ENCODE results near the gene SNRNP40. TPM values are rescaled to one million over a fixed set of nuclear protein-coding genes. Genes with fewer than 3 reads are reported as not detected.

Gene SNRNP40
- total and polyA plus RNA-seq, 7 experiments from 2014 or later, result 53.5 to 104 (median 64.4) TPM

DNA sequence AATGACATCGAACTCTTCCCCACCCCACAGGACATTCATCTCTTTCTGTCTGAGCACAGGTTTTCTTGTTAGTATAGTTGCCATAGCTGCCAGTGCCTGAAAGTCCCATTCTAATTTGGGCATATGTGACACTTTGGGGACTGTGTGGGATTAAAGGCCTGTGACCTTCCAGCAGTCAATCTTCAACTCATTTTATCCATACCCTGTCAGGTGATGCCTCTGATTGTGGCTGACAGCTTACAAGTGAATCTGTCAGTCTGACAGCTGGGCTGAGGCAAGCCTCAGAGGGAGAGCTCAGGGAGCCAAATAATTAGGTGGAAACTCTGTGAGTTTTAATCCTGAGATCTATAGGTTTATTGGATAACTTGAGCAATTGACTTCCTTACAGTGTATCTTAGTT is 29.9 kb upstream of the SNRNP40 start:
- no peak overlapping the region for H3K27ac ChIP-seq (ENCODE audit: low read depth, low read length)
- H3K9me3 ChIP-seq (ENCODE audit: control insufficient read depth in 2 of 3, low read length in 3 of 3), result no peaks in the 10 kb centered on the region
- Mint-ChIP-seq H3K9me3 (no peaks in the 10 kb centered on the region), H3K36me3 (peaks cover 0 to 23% (median 5%) of the 10 kb centered on the region in 5 donors), H3K27me3 (no peaks in the 10 kb centered on the region), H3K4me3 (no peak overlapping the region), H3K4me1 (peaks cover 0 to 1% (median 0%) of the 10 kb centered on the region in 7 donors), H3K27ac (no peak overlapping the region)
- ChIA-PET POLR2A (no interaction called here), CTCF (interaction anchor here (0.5 to 0.7 kb wide), 2 partner anchors 13 to 38 kb away, joined by 3 to 6 read pairs; no protein-coding TSS in a partner anchor)
- H3K36me3 ChIP-seq (ENCODE audit: control insufficient read depth in 2 of 3, insufficient read depth in 3 of 3, low read length in 3 of 3), result peaks cover 0 to 20% (median 0%) of the 10 kb centered on the region in 3 experiments
- no peak overlapping the region for H3K4me3 ChIP-seq (ENCODE audit: low read length)
- H3K4me1 ChIP-seq (ENCODE audit: control insufficient read depth in 2 of 2, insufficient read depth in 2 of 2, low read length in 2 of 2), result no peaks in the 10 kb centered on the region
- ATAC-seq, result no peak
- DNase-seq, result no peak
- H3K27me3 ChIP-seq (ENCODE audit: control insufficient read depth in 2 of 2, insufficient read depth in 2 of 2, low read length in 2 of 2), result no peaks in the 10 kb centered on the region
- intact Hi-C loops (cut with micrococcal nuclease), result no loop called here

DNA sequence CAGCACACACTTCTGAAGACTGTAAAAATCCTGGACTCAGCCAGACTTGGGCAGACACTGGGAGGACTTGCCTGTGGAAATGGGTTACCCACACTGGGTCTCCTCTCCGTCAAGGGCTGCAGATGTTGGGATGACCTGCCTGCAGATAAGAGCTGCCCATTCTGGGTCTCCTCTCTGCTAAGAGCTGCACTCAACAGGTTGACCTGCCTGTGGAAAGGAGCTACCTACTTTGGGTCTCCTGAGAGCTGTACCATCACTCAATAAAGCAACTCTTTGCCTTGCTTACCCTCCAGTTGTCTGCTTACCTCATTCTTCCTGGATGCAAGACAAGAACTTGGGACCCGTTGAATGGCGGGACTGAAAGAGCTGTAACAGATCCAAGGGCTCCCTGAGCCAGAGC is 28.4 kb upstream of the SNRNP40 start:
- Mint-ChIP-seq H3K27me3 (no peaks in the 10 kb centered on the region), H3K27ac (no peak overlapping the region), H3K36me3 (peaks cover 0 to 27% (median 10%) of the 10 kb centered on the region in 5 donors), H3K4me1 (peaks cover 0 to 4% (median 0%) of the 10 kb centered on the region in 7 donors), H3K9me3 (no peaks in the 10 kb centered on the region), H3K4me3 (no peak overlapping the region)
- intact Hi-C loops (cut with micrococcal nuclease), result no loop called here
- H3K9me3 ChIP-seq (ENCODE audit: control insufficient read depth in 2 of 3, low read length in 3 of 3), result no peaks in the 10 kb centered on the region
- no peak overlapping the region for H3K27ac ChIP-seq (ENCODE audit: low read depth, low read length)
- ChIA-PET POLR2A (no interaction called here), CTCF (no interaction called here)
- H3K4me1 ChIP-seq (ENCODE audit: control insufficient read depth in 2 of 2, insufficient read depth in 2 of 2, low read length in 2 of 2), result no peaks in the 10 kb centered on the region
- H3K27me3 ChIP-seq (ENCODE audit: control insufficient read depth in 2 of 2, insufficient read depth in 2 of 2, low read length in 2 of 2), result no peaks in the 10 kb centered on the region
- no peak for ATAC-seq
- no peak overlapping the region for H3K4me3 ChIP-seq (ENCODE audit: low read length)
- H3K36me3 ChIP-seq (ENCODE audit: control insufficient read depth in 2 of 3, insufficient read depth in 3 of 3, low read length in 3 of 3), result peaks cover 0 to 31% (median 0%) of the 10 kb centered on the region in 3 experiments
- no peak for DNase-seq

DNA sequence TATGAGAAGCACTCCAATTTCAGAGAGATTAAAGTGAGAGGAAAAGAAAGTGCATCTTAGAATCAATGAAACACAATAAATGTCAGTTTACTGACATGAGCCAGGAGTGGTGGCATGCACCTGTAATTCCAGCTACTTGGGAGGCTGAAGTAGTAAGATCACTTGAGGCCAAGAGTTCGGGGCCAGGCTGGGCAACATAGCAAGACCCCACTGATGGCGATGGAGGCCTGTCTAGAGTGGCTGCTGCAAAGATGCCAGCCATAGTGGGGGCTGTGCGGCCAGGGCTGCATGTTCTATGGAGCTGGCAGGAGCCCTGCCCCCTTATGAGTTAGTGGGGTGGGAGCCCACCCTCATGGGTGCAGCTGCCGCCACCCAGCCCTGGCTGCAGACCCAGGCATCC is 27.5 kb upstream of the SNRNP40 start:
- DNase-seq, result no peak
- Histone ChIP-seq H3K27me3 (ENCODE audit: control insufficient read depth in 2 of 2, insufficient read depth in 2 of 2, low read length in 2 of 2) (no peaks in the 10 kb centered on the region), H3K9me3 (ENCODE audit: control insufficient read depth in 2 of 3, low read length in 3 of 3) (no peaks in the 10 kb centered on the region), H3K36me3 (ENCODE audit: control insufficient read depth in 2 of 3, insufficient read depth in 3 of 3, low read length in 3 of 3) (peaks cover 0 to 33% (median 0%) of the 10 kb centered on the region in 3 experiments), H3K4me1 (ENCODE audit: control insufficient read depth in 2 of 2, insufficient read depth in 2 of 2, low read length in 2 of 2) (no peaks in the 10 kb centered on the region), H3K4me3 (ENCODE audit: low read length) (no peak overlapping the region), H3K27ac (ENCODE audit: low read depth, low read length) (no peak overlapping the region)
- Mint-ChIP-seq H3K4me3 (no peak overlapping the region), H3K27me3 (no peaks in the 10 kb centered on the region), H3K36me3 (peaks cover 0 to 33% (median 10%) of the 10 kb centered on the region in 5 donors), H3K9me3 (no peaks in the 10 kb centered on the region), H3K27ac (no peak overlapping the region), H3K4me1 (peaks cover 0 to 4% (median 0%) of the 10 kb centered on the region in 7 donors)
- ChIA-PET POLR2A (no interaction called here), CTCF (no interaction called here)
- no peak for ATAC-seq
- intact Hi-C loops (cut with micrococcal nuclease), result no loop called here

DNA sequence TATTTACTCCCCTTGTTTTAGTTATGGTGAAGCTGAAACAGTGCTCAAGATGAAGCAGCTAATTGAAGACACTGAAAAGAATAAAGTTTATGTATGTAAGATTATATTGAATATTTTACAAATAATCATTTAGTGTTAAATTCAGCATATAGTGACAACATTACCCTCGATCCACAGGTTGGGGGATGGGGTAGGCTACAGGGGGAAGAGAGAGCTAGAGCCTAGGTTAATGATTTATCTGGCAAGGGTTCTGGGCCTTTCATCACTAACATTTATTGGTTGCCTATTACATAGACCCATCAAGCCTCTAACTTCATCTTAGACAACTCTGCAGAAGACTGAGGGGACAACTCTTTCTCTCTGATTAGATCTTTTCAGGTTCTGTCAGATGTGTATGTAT is 21.6 kb upstream of the SNRNP40 start:
- peaks cover 4 to 78% (median 19%) of the 10 kb centered on the region in 5 donors for H3K36me3 Mint-ChIP-seq
- CTCF ChIA-PET, result no interaction called here

DNA sequence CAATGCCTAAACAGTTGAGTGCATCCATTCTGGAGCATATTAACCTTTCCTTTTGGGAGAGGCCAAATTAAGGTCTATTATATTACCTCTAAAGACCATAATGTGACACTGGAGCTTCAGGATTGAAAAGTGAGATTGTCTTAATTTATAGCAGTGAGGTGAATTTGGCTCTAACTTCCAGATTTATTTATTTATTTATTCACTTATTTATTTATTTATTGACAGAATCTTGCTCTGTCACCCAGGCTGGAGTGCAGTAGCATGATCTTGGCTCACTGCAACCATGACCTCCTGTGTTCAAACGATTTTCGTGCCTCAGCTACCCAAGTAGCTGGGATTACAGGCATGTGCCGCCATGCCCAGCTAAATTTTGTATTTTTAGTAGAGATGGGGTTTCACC is 19.3 kb upstream of the SNRNP40 start:
- no peak overlapping the region for H3K27ac ChIP-seq (ENCODE audit: low read depth, low read length)
- peaks cover 0 to 1% (median 0%) of the 10 kb centered on the region in 11 donors for H3K9me3 Mint-ChIP-seq
- intact Hi-C loops (cut with micrococcal nuclease), result loop anchor here in 1 of 2 donors (5.0 kb wide), 1 partner anchor 44 kb away; no protein-coding TSS in a partner anchor
- no peaks in the 10 kb centered on the region for H3K4me1 ChIP-seq (ENCODE audit: control insufficient read depth in 2 of 2, insufficient read depth in 2 of 2, low read length in 2 of 2)
- no peak overlapping the region for H3K27ac Mint-ChIP-seq
- peaks cover 9 to 78% (median 33%) of the 10 kb centered on the region in 5 donors for H3K36me3 Mint-ChIP-seq
- H3K27me3 ChIP-seq (ENCODE audit: control insufficient read depth in 2 of 2, insufficient read depth in 2 of 2, low read length in 2 of 2), result no peaks in the 10 kb centered on the region
- H3K9me3 ChIP-seq (ENCODE audit: control insufficient read depth in 2 of 3, low read length in 3 of 3), result no peaks in the 10 kb centered on the region
- H3K4me1 Mint-ChIP-seq, result peaks cover 0 to 5% (median 0%) of the 10 kb centered on the region in 7 donors
- ATAC-seq, result no peak
- H3K36me3 ChIP-seq (ENCODE audit: control insufficient read depth in 2 of 3, insufficient read depth in 3 of 3, low read length in 3 of 3), result peaks cover 0 to 75% (median 11%) of the 10 kb centered on the region in 3 experiments
- H3K27me3 Mint-ChIP-seq, result no peaks in the 10 kb centered on the region
- POLR2A ChIA-PET, result no interaction called here
- H3K4me3 ChIP-seq (ENCODE audit: low read length), result no peak overlapping the region
- no peak overlapping the region for H3K4me3 Mint-ChIP-seq
- no peak for DNase-seq
- CTCF ChIA-PET, result no interaction called here

More for the DNA sequence above, 21.6 kb upstream of the SNRNP40 start:
- no peak for DNase-seq
- Mint-ChIP-seq H3K27me3 (no peaks in the 10 kb centered on the region), H3K4me1 (peaks cover 0 to 4% (median 0%) of the 10 kb centered on the region in 7 donors), H3K4me3 (no peak overlapping the region), H3K27ac (no peak overlapping the region), H3K9me3 (no peaks in the 10 kb centered on the region)
- H3K9me3 ChIP-seq (ENCODE audit: control insufficient read depth in 2 of 3, low read length in 3 of 3), result no peaks in the 10 kb centered on the region
- POLR2A ChIA-PET, result no interaction called here
- peaks cover 0 to 64% (median 4%) of the 10 kb centered on the region in 3 experiments for H3K36me3 ChIP-seq (ENCODE audit: control insufficient read depth in 2 of 3, insufficient read depth in 3 of 3, low read length in 3 of 3)
- no peaks in the 10 kb centered on the region for H3K4me1 ChIP-seq (ENCODE audit: control insufficient read depth in 2 of 2, insufficient read depth in 2 of 2, low read length in 2 of 2)
- H3K27ac ChIP-seq (ENCODE audit: low read depth, low read length), result no peak overlapping the region
- H3K27me3 ChIP-seq (ENCODE audit: control insufficient read depth in 2 of 2, insufficient read depth in 2 of 2, low read length in 2 of 2), result no peaks in the 10 kb centered on the region
- H3K4me3 ChIP-seq (ENCODE audit: low read length), result no peak overlapping the region
- intact Hi-C loops (cut with micrococcal nuclease), result loop anchor here in 1 of 2 donors (5.0 kb wide), 1 partner anchor 46 kb away; no protein-coding TSS in a partner anchor
- no peak for ATAC-seq

DNA sequence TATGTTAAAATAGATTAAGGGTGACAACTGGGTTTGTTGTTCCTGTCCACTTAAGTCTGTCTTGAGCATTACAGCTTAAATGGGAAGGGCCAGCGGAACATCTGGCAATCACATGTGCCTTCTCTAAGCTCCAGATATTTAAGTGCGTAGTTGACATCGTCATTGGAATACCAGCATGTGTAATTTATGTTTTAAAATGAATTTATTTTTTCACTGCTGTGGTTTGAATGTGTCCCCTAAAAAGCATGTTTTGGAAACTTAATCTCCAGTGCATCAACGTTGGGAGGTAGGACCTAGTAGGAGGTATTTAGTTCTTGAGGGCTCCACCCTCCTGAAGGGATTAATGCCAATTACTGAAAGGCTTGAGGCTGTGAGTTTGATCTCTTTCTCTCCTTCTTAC is 13.6 kb upstream of the SNRNP40 start:
- intact Hi-C loops (cut with micrococcal nuclease), result no loop called here
- no peak for ATAC-seq
- ChIA-PET CTCF (no interaction called here), POLR2A (no interaction called here)
- H3K4me1 ChIP-seq (ENCODE audit: control insufficient read depth in 2 of 2, insufficient read depth in 2 of 2, low read length in 2 of 2), result no peaks in the 10 kb centered on the region
- H3K36me3 ChIP-seq (ENCODE audit: control insufficient read depth in 2 of 3, insufficient read depth in 3 of 3, low read length in 3 of 3), result peaks cover 0 to 55% (median 7%) of the 10 kb centered on the region in 3 experiments
- H3K4me3 ChIP-seq (ENCODE audit: low read length), result no peak overlapping the region
- H3K27ac Mint-ChIP-seq, result no peak overlapping the region
- DNase-seq, result no peak
- no peaks in the 10 kb centered on the region for H3K27me3 Mint-ChIP-seq
- H3K4me1 Mint-ChIP-seq, result peaks cover 8 to 25% (median 11%) of the 10 kb centered on the region in 7 donors
- H3K36me3 Mint-ChIP-seq, result peaks cover 5 to 55% (median 24%) of the 10 kb centered on the region in 5 donors
- H3K4me3 Mint-ChIP-seq, result no peak overlapping the region
- no peaks in the 10 kb centered on the region for H3K9me3 ChIP-seq (ENCODE audit: control insufficient read depth in 2 of 3, low read length in 3 of 3)
- H3K27ac ChIP-seq (ENCODE audit: low read depth, low read length), result no peak overlapping the region
- H3K27me3 ChIP-seq (ENCODE audit: control insufficient read depth in 2 of 2, insufficient read depth in 2 of 2, low read length in 2 of 2), result no peaks in the 10 kb centered on the region
- peaks cover 0 to 1% (median 0%) of the 10 kb centered on the region in 11 donors for H3K9me3 Mint-ChIP-seq

DNA sequence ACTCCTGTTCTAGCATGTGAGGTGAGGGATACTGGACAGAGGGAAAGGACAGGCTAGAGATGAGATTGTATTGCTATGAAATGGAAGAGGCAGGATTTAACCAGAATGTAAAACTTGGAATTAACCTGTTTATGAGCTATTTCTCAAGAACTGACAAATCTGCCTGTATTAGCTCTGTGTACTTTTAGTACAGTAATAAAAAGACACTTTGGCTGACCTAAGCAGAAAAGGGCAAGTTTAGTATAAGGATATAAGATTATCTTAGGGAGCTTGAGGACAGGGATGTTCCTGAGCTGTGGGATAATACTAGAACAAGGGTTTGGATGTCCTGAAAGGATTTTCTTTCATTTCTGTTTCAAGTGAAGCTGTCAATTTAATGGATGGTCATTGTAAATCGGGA is 11.4 kb upstream of the SNRNP40 start:
- ChIA-PET POLR2A (no interaction called here), CTCF (no interaction called here)
- Mint-ChIP-seq H3K4me1 (peaks cover 13 to 34% (median 18%) of the 10 kb centered on the region in 7 donors), H3K4me3 (no peak overlapping the region), H3K27ac (peak overlapping the region in 1 of 9 donors; percentile 15), H3K27me3 (no peaks in the 10 kb centered on the region), H3K36me3 (peaks cover 5 to 37% (median 24%) of the 10 kb centered on the region in 5 donors), H3K9me3 (peaks cover 0 to 1% (median 0%) of the 10 kb centered on the region in 11 donors)
- peaks cover 0 to 35% (median 7%) of the 10 kb centered on the region in 3 experiments for H3K36me3 ChIP-seq (ENCODE audit: control insufficient read depth in 2 of 3, insufficient read depth in 3 of 3, low read length in 3 of 3)
- H3K27ac ChIP-seq (ENCODE audit: low read depth, low read length), result no peak overlapping the region
- ATAC-seq (no peak), DNase-seq (no peak)
- no peaks in the 10 kb centered on the region for H3K27me3 ChIP-seq (ENCODE audit: control insufficient read depth in 2 of 2, insufficient read depth in 2 of 2, low read length in 2 of 2)
- no peaks in the 10 kb centered on the region for H3K4me1 ChIP-seq (ENCODE audit: control insufficient read depth in 2 of 2, insufficient read depth in 2 of 2, low read length in 2 of 2)
- intact Hi-C loops (cut with micrococcal nuclease), result no loop called here
- no peaks in the 10 kb centered on the region for H3K9me3 ChIP-seq (ENCODE audit: control insufficient read depth in 2 of 3, low read length in 3 of 3)
- no peak overlapping the region for H3K4me3 ChIP-seq (ENCODE audit: low read length)
